Stomach (tissue), 4 donors: ENCODE results near the gene SFXN1.

Source experiments
- CTCF ChIP-seq, 7 experiments: fragments of 450-650 bp in 4 of 7; fragments of 200-600 bp in 3 of 7; sonication (generic) in 3 of 7; IDR thresholded peaks; one replicate each; pipeline ENCODE4 v1.5.1; 2016 to 2019; ENCODE audit warnings: antibody characterized with exemption in 7 of 7, control low read depth in 2 of 7, mild to moderate bottlenecking in 1 of 7
- POLR2AphosphoS5 ChIP-seq, 3 donors: sonication (generic); formaldehyde crosslinking; IDR thresholded peaks; one replicate each; pipeline ENCODE4 v1.6.1; 2016; ENCODE audit warnings: antibody characterized with exemption in 3 of 3

GRCh38 chr5:175483337-175483736 lies 5.0 kb downstream of the SFXN1 start:
- TF ChIP-seq POLR2AphosphoS5 (IDR thresholded peaks at IDR 0.05) (no peak), CTCF (IDR thresholded peaks at IDR 0.05) (no peak)
